Liver (tissue), 3 donors: ENCODE data around the gene TUBA8.

Source experiments
- EGR1 ChIP-seq, 2 donors: IDR thresholded peaks; 2 replicates each; pipeline ENCODE4 v1.6.1; 2016 to 2018; ENCODE audit warnings: antibody characterized with exemption in 2 of 2, low read depth in 2 of 2
- GABPA ChIP-seq, 2 donors: IDR thresholded peaks in 1 of 2; conservative IDR thresholded peaks in 1 of 2; 2 replicates each; pipeline ENCODE4 v1.6.1; 2016; ENCODE audit warnings: antibody characterized with exemption in 2 of 2, mild to moderate bottlenecking in 1 of 2, moderate library complexity in 1 of 2
- JUND ChIP-seq, 2 donors: IDR thresholded peaks; 2 replicates each; pipeline ENCODE4 v1.6.1; 2016; ENCODE audit warnings: antibody characterized with exemption in 2 of 2
- NR2F2 ChIP-seq: IDR thresholded peaks from 2 replicates; pipeline ENCODE4 v1.6.1; 2016; ENCODE audit warnings: antibody characterized with exemption
- SP1 ChIP-seq: IDR thresholded peaks from 2 replicates; pipeline ENCODE4 v1.6.1; 2018; ENCODE audit warnings: antibody characterized with exemption, mild to moderate bottlenecking
- TAF1 ChIP-seq: conservative IDR thresholded peaks from 2 replicates; pipeline ENCODE4 v1.6.1; 2016; ENCODE audit warnings: antibody characterized with exemption, mild to moderate bottlenecking
- YY1 ChIP-seq: IDR thresholded peaks from 2 replicates; pipeline ENCODE4 v1.6.1; 2016; ENCODE audit warnings: antibody characterized with exemption, mild to moderate bottlenecking
- TF ChIP-seq, protein P1 (sequence below): IDR thresholded peaks from 2 replicates; pipeline ENCODE4 v1.6.1; 2016; ENCODE audit warnings: antibody characterized with exemption
- TF ChIP-seq, protein P2 (sequence below): fragments of 150-350 bp; IDR thresholded peaks from 2 replicates; pipeline ENCODE4 v1.5.1; 2017; ENCODE audit warnings: improper control_type of control experiment, low read depth, low read length; ENCODE audit not compliant: missing input control
- TF ChIP-seq, protein P3 (sequence below): IDR thresholded peaks from 2 replicates; pipeline ENCODE4 v1.6.1; 2016; ENCODE audit warnings: antibody characterized with exemption
- TF ChIP-seq, protein P4 (sequence below): IDR thresholded peaks from 2 replicates; pipeline ENCODE4 v1.6.1; 2016; ENCODE audit warnings: antibody characterized with exemption, mild to moderate bottlenecking
- donor health status: healthy.
- donor health status: healthy.

DNA sequence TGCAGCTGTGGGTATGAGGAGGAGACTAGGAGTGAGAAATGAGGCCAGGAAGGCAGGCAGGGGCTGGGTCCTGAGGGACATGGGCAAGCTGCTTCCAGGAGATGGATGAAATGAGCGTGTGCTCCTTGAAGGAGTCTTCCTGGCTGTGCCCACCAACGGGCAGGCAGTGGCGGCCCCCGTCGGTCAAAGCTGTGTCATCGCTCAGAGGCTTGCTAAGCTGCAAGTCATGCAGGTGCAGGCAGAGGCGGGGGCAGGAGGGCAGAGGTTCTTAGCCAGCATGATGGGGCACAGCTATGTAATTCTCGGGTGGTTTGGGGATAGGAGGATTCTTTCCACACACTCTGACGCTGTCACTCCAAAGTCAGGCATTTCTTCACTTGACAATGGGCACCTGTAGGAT lies 45.4 kb upstream of the TUBA8 start:
- TF ChIP-seq, protein P1, sequence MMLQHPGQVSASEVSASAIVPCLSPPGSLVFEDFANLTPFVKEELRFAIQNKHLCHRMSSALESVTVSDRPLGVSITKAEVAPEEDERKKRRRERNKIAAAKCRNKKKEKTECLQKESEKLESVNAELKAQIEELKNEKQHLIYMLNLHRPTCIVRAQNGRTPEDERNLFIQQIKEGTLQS: no peak
- TF ChIP-seq TAF1: no peak
- TF ChIP-seq, protein P2, sequence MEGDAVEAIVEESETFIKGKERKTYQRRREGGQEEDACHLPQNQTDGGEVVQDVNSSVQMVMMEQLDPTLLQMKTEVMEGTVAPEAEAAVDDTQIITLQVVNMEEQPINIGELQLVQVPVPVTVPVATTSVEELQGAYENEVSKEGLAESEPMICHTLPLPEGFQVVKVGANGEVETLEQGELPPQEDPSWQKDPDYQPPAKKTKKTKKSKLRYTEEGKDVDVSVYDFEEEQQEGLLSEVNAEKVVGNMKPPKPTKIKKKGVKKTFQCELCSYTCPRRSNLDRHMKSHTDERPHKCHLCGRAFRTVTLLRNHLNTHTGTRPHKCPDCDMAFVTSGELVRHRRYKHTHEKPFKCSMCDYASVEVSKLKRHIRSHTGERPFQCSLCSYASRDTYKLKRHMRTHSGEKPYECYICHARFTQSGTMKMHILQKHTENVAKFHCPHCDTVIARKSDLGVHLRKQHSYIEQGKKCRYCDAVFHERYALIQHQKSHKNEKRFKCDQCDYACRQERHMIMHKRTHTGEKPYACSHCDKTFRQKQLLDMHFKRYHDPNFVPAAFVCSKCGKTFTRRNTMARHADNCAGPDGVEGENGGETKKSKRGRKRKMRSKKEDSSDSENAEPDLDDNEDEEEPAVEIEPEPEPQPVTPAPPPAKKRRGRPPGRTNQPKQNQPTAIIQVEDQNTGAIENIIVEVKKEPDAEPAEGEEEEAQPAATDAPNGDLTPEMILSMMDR: no peak
- no peak for TF ChIP-seq NR2F2
- TF ChIP-seq YY1: no peak
- TF ChIP-seq, protein P3, sequence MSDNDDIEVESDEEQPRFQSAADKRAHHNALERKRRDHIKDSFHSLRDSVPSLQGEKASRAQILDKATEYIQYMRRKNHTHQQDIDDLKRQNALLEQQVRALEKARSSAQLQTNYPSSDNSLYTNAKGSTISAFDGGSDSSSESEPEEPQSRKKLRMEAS: no peak
- no peak for TF ChIP-seq JUND (IDR thresholded peaks at IDR 0.05)
- TF ChIP-seq, protein P4, sequence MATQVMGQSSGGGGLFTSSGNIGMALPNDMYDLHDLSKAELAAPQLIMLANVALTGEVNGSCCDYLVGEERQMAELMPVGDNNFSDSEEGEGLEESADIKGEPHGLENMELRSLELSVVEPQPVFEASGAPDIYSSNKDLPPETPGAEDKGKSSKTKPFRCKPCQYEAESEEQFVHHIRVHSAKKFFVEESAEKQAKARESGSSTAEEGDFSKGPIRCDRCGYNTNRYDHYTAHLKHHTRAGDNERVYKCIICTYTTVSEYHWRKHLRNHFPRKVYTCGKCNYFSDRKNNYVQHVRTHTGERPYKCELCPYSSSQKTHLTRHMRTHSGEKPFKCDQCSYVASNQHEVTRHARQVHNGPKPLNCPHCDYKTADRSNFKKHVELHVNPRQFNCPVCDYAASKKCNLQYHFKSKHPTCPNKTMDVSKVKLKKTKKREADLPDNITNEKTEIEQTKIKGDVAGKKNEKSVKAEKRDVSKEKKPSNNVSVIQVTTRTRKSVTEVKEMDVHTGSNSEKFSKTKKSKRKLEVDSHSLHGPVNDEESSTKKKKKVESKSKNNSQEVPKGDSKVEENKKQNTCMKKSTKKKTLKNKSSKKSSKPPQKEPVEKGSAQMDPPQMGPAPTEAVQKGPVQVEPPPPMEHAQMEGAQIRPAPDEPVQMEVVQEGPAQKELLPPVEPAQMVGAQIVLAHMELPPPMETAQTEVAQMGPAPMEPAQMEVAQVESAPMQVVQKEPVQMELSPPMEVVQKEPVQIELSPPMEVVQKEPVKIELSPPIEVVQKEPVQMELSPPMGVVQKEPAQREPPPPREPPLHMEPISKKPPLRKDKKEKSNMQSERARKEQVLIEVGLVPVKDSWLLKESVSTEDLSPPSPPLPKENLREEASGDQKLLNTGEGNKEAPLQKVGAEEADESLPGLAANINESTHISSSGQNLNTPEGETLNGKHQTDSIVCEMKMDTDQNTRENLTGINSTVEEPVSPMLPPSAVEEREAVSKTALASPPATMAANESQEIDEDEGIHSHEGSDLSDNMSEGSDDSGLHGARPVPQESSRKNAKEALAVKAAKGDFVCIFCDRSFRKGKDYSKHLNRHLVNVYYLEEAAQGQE: no peak
- no peak for TF ChIP-seq SP1
- TF ChIP-seq GABPA (IDR thresholded peaks at IDR 0.05 in 1 of 2, conservative IDR thresholded peaks at IDR 0.05 in 1 of 2): no peak
- TF ChIP-seq EGR1 (IDR thresholded peaks at IDR 0.05; ENCODE audit: low read depth in 2 of 2): no peak
